Adrenal gland (tissue), 12 donors: Measurements from ENCODE around the gene SURF4. TPM values are rescaled to one million over a fixed set of nuclear protein-coding genes. Genes with fewer than 3 reads are reported as not detected.

Experiments
- DNase-seq, 7 donors: peaks; one replicate each; pipeline ENCODE4 v3.0.0-alpha.2; 2019 to 2020
- H3K27ac ChIP-seq, 5 donors: fragments of 200-600 bp; sonication (generic) in 4 of 5; 1 replicate in 3 of 5; 2 replicates in 2 of 5; pipeline versions ENCODE4 v1.5.1 to v1.8.0; 2016 to 2020; ENCODE audit warnings: mild to moderate bottlenecking in 1 of 5
- H3K27me3 ChIP-seq: fragments of 200-600 bp; 2 replicates; pipeline ENCODE4 v1.8.0; 2021
- H3K36me3 ChIP-seq, 2 donors: fragments of 200-600 bp; replicated peaks in 1 of 2; 1 replicate in 1 of 2; 2 replicates in 1 of 2; pipeline versions ENCODE4 v1.5.1 to v1.8.0; 2018 to 2022
- H3K4me1 ChIP-seq, 2 donors: fragments of 200-600 bp; replicated peaks in 1 of 2; 1 replicate in 1 of 2; 2 replicates in 1 of 2; pipeline versions ENCODE4 v1.5.1 to v1.8.0; 2018 to 2021
- H3K4me3 ChIP-seq, 4 donors: fragments of 200-600 bp; sonication (generic) in 3 of 4; one replicate each; pipeline ENCODE4 v1.5.1; 2016 to 2018
- H3K9me3 ChIP-seq, 3 donors: fragments of 200-600 bp; sonication (generic) in 1 of 3; replicated peaks in 1 of 3; 1 replicate in 2 of 3; 2 replicates in 1 of 3; pipeline versions ENCODE4 v1.5.1 to v1.8.0; 2016 to 2021
- POLR2A ChIP-seq, 2 donors: fragments of 450-650 bp; IDR thresholded peaks; one replicate each; pipeline ENCODE4 v1.6.1; 2017; ENCODE audit warnings: antibody characterized with exemption in 2 of 2, mild to moderate bottlenecking in 2 of 2, moderate library complexity in 1 of 2
- WGBS, 4 donors: extraction: QIAGEN DNeasy Blood & Tissue Kit in 2 of 4; methylation state at CpG; one replicate each; pipeline versions ENCODE4 v1.1.5 to v1.1.7; 2013 to 2017; 5-methylcytosine and 5-hydroxymethylcytosine counted together
- intact Hi-C, 2 donors: fragments of 100-400 bp; cut with DNase I; formaldehyde crosslinking; loops; one replicate each; pipeline versions ENCODE4 v1.14.1 to v1.15.0; 2022 to 2023
- polyA plus RNA-seq, 3 donors: library from polyadenylated mRNA; stranded (reverse); fragments of 200-250 nt in 2 of 3; fragments of 350-450 nt in 1 of 3; fragmentation: Illumina TruSeq in 1 of 3; extraction: RNeasy Lipid Tissue Mini Kit (QIAGEN cat#74804) in 1 of 3; gene quantifications; one replicate each; pipeline ENCODE4 v1.2.3, GENCODE V29; 2013 to 2014
- total RNA-seq, 9 donors: library from RNA; depleted of rRNA in 4 of 9; stranded (reverse); fragments of >200 nt in 4 of 9; fragments of 120-200 nt in 1 of 9; fragmentation: NEBNext Ultra II Directional in 1 of 9; extraction: Animal tissue kit (Norgen Biotek cat#: 25700) in 1 of 9; gene quantifications; one replicate each; pipeline versions ENCODE4 v1.1.0 to v1.2.4, GENCODE V29; 2013 to 2023
- TF ChIP-seq, protein P1 (sequence below), 6 experiments: fragments of 450-650 bp in 4 of 6; fragments of 200-600 bp in 2 of 6; sonication (generic) in 1 of 6; IDR thresholded peaks; 1 replicate in 5 of 6; 2 replicates in 1 of 6; pipeline versions ENCODE4 v1.5.1 to v1.8.0; 2016 to 2021; ENCODE audit warnings: antibody characterized with exemption in 6 of 6, mild to moderate bottlenecking in 2 of 6, moderate library complexity in 1 of 6
- donor health status: healthy with polysubstance abuse.
- donor health status: Bipolar disorder and iron deficiency.
- donor health status: DM: yes; HTN: yes; CAD: no.
- donor health status: DM: no; HTN: no; CAD: no.
- donor health status: DM: no; HTN: no; CAD: no.
- donor health status: DM: yes; HTN: yes; CAD: no.

The SURF4 gene
- total and polyA plus RNA-seq, 12 donors = 43.4 to 340 (median 177) TPM

GRCh38 chr9:133341369-133342068 is 34.3 kb downstream of the SURF4 start:
- WGBS, 4 donors = 85 to 86% (median 86%) methylated on average over 5 to 15 of the region's 15 CpGs
- H3K27me3 ChIP-seq = no peaks in the 10 kb centered on the region
- H3K4me3 ChIP-seq = no peak overlapping the region
- intact Hi-C loops = no loop called here
- H3K27ac ChIP-seq = peak overlapping the region in 4 of 5 donors; percentile 12 to 89 (median 73)
- TF ChIP-seq, protein P1, sequence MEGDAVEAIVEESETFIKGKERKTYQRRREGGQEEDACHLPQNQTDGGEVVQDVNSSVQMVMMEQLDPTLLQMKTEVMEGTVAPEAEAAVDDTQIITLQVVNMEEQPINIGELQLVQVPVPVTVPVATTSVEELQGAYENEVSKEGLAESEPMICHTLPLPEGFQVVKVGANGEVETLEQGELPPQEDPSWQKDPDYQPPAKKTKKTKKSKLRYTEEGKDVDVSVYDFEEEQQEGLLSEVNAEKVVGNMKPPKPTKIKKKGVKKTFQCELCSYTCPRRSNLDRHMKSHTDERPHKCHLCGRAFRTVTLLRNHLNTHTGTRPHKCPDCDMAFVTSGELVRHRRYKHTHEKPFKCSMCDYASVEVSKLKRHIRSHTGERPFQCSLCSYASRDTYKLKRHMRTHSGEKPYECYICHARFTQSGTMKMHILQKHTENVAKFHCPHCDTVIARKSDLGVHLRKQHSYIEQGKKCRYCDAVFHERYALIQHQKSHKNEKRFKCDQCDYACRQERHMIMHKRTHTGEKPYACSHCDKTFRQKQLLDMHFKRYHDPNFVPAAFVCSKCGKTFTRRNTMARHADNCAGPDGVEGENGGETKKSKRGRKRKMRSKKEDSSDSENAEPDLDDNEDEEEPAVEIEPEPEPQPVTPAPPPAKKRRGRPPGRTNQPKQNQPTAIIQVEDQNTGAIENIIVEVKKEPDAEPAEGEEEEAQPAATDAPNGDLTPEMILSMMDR (IDR thresholded peaks at IDR 0.05) = no peak
- no peak for TF ChIP-seq POLR2A (IDR thresholded peaks at IDR 0.05)
- peak in 5 of 7 donors; percentile 36 to 60 (median 54) for DNase-seq
- H3K4me1 ChIP-seq = peaks cover 18 to 30% of the 10 kb centered on the region in 2 donors
- H3K9me3 ChIP-seq = no peaks in the 10 kb centered on the region
- H3K36me3 ChIP-seq = peaks cover 0 to 56% of the 10 kb centered on the region in 2 donors

- WGBS, 4 donors = 76 to 90% (median 78%) methylated on average over 6 to 13 of the region's 13 CpGs
- TF ChIP-seq, protein P1 (IDR thresholded peaks at IDR 0.05) = no peak
- TF ChIP-seq POLR2A (IDR thresholded peaks at IDR 0.05) = no peak
- H3K4me1 ChIP-seq = peaks cover 15 to 28% of the 10 kb centered on the region in 2 donors
- no peak overlapping the region for H3K4me3 ChIP-seq
- intact Hi-C loops = no loop called here
- no peak for DNase-seq
- H3K27ac ChIP-seq = peak overlapping the region in 4 of 5 donors; percentile 12 to 89 (median 73)
- no peaks in the 10 kb centered on the region for H3K9me3 ChIP-seq
- H3K27me3 ChIP-seq = no peaks in the 10 kb centered on the region
- peaks cover 0 to 56% of the 10 kb centered on the region in 2 donors for H3K36me3 ChIP-seq
Measured at GRCh38 chr9:133340916-133341315, 34.9 kb downstream of the SURF4 start.

- H3K4me1 ChIP-seq = peaks cover 16 to 28% of the 10 kb centered on the region in 2 donors
- H3K4me3 ChIP-seq = no peak overlapping the region
- H3K27me3 ChIP-seq = no peaks in the 10 kb centered on the region
- intact Hi-C loops = no loop called here
- DNase-seq = peak in 1 of 7 donors; percentile 20
- 61 to 76% (median 70%) methylated on average over 2 to 3 of the region's 3 CpGs for WGBS, 4 donors
- H3K36me3 ChIP-seq = peaks cover 0 to 51% of the 10 kb centered on the region in 2 donors
- no peak for TF ChIP-seq POLR2A (IDR thresholded peaks at IDR 0.05)
- TF ChIP-seq, protein P1 (IDR thresholded peaks at IDR 0.05) = no peak
- no peaks in the 10 kb centered on the region for H3K9me3 ChIP-seq
- peak overlapping the region; percentile 12 to 89 (median 61) for H3K27ac ChIP-seq
Measured at GRCh38 chr9:133340256-133340655, 35.6 kb downstream of the SURF4 start.

GRCh38 chr9:133339641-133340040 is 36.2 kb downstream of the SURF4 start:
- H3K4me1 ChIP-seq = peaks cover 23 to 34% of the 10 kb centered on the region in 2 donors
- H3K36me3 ChIP-seq = peaks cover 0 to 45% of the 10 kb centered on the region in 2 donors
- 41 to 52% (median 43%) methylated on average over 5 of the region's 5 CpGs for WGBS, 4 donors
- peak overlapping the region; percentile 12 to 89 (median 61) for H3K27ac ChIP-seq
- no peak for TF ChIP-seq POLR2A (IDR thresholded peaks at IDR 0.05)
- TF ChIP-seq, protein P1 (IDR thresholded peaks at IDR 0.05) = no peak
- H3K9me3 ChIP-seq = no peaks in the 10 kb centered on the region
- DNase-seq = peak in 6 of 7 donors; percentile 64 to 83 (median 78)
- no peak overlapping the region for H3K4me3 ChIP-seq
- no peaks in the 10 kb centered on the region for H3K27me3 ChIP-seq
- intact Hi-C loops = no loop called here
